NCI-H1105 treated with DMSO at 0.1 percent for 48 hours (cell line): Measurements from ENCODE around the gene PHTF1.

Source experiments
- DNase-seq: peaks from one replicate; lab custom pipeline; 2025; lab: John Stamatoyannopoulos, UW

The PHTF1 gene

GRCh38 chr1:113759333-113760101, at the start of gene PHTF1:
Gene PHTF1 (minus strand): TSS chr1:113759486. CDS start chr1:113758703, 783 bp downstream.
- peak; percentile 76 for DNase-seq

GRCh38 chr1:113808450-113809195, 49.3 kb upstream of the PHTF1 start:
- DNase-seq, result no peak

- no peak for DNase-seq
Observed at GRCh38 chr1:113805639-113806038, 46.4 kb upstream of the PHTF1 start.

GRCh38 chr1:113805256-113805531, 45.9 kb upstream of the PHTF1 start:
- DNase-seq, result no peak

GRCh38 chr1:113804421-113805255, 45.4 kb upstream of the PHTF1 start:
- DNase-seq, result no peak

- no peak for DNase-seq
Observed at GRCh38 chr1:113802367-113803007, 43.2 kb upstream of the PHTF1 start.

- no peak for DNase-seq
Observed at GRCh38 chr1:113800487-113800886, 41.2 kb upstream of the PHTF1 start.

- DNase-seq, result no peak
Observed at GRCh38 chr1:113797472-113797871, 38.2 kb upstream of the PHTF1 start.

GRCh38 chr1:113793878-113794834, 34.9 kb upstream of the PHTF1 start:
- no peak for DNase-seq

GRCh38 chr1:113792986-113793385, 33.7 kb upstream of the PHTF1 start:
- DNase-seq, result no peak

GRCh38 chr1:113792471-113792870, 33.2 kb upstream of the PHTF1 start:
- DNase-seq, result no peak

GRCh38 chr1:113788802-113789201, 29.5 kb upstream of the PHTF1 start:
- no peak for DNase-seq

- no peak for DNase-seq
Observed at GRCh38 chr1:113787663-113788062, 28.4 kb upstream of the PHTF1 start.

GRCh38 chr1:113786069-113786468, 26.8 kb upstream of the PHTF1 start:
- DNase-seq, result no peak

- DNase-seq, result no peak
Observed at GRCh38 chr1:113784104-113784779, 25.0 kb upstream of the PHTF1 start.

- no peak for DNase-seq
Observed at GRCh38 chr1:113783254-113784103, 24.2 kb upstream of the PHTF1 start.

GRCh38 chr1:113782406-113782805, 23.1 kb upstream of the PHTF1 start:
- no peak for DNase-seq

- DNase-seq, result no peak
Observed at GRCh38 chr1:113780374-113781146, 21.3 kb upstream of the PHTF1 start.

- DNase-seq, result no peak
Observed at GRCh38 chr1:113779542-113779941, 20.3 kb upstream of the PHTF1 start.
